Stimulated activated naive CD8-positive, alpha-beta T cell treated with anti-CD3 and anti-CD28 coated beads, Interleukin-15, Interleukin-2, amounts not matched to agents 100 U/mL and 50 U/mL, for 24 hours (primary cell): ENCODE results near the gene TAF1L.
A peak's percentile ranks its signal among the peaks of the same experiment; 100 is the strongest.

ENCODE experiments used
- ATAC-seq: fragments of 150-1000 bp; cut with Tn5 transposase; one replicate; pipeline ENCODE4 v1.10.0; 2021
- DNase-seq: peaks from one replicate; pipeline ENCODE4 v3.0.0; 2021

Gene TAF1L

DNA sequence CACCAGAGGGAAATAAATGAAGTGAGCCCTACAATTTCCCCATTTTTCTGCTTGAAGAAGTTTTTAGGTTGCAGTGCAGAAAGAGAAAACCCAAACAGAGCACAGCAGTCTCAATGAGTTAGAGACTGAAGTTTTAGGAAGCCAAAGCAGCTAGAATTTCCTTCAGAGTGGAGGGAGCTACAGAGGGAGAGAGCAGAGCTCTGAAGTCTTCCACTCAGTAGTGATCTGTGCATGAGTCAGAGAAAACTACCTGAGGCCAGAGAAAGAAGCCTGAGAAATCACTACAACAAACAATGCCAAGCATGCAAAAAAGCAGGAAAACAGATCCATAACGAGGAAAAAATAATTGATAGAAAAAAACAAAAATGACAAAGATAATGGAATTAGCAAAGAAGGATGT lies 44.6 kb downstream of the TAF1L start:
- ATAC-seq, result no peak
- no peak for DNase-seq

DNA sequence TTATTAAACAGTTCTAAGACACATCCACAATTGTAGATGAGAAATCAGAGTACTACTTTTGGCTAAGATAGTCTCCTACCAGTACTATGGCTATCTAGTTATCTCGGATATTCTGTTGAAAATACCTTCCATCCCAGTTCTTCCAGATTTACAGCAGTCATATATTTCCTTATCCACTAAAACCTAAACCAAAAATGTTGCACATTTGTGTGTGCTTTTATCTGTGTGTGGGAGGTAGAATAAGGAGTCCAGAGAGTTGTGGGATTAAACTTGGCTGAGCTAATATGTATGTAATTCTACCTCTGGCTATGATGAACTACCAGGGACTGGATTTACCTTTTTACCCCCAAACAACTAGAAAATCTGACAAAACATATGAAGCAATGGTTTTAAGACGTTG lies 45.0 kb downstream of the TAF1L start:
- DNase-seq (no peak), ATAC-seq (no peak)

DNA sequence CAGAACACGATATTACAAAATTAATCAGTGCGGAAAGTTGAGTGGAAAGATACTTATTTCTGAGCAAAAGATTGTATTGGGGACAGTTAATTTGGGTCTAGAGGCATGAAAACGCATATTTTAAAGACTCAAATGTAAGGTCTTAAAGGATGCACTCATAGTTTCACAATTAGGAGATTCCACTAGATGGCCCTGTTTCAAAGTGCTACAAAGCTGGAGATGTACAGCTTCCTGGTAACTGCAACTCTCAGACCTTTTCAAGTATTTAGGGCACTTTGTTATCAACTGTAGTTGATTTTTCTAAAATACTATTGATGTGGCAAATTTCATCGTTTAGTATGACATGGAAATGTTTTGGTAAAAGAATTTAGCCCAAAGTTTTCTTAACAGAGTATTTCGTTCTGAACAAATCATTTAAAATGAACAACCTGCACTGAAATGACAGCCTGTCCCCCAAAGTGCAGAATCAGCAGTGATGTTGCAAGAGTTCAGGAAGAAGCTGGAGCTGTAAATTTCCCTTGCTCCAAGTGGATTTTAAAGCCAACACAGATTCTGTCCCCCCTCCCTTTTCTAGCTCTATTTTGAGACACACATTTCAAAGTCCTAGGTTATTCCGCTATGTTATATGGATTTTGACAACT lies 46.3 kb downstream of the TAF1L start:
- ATAC-seq (peak; percentile 66), DNase-seq (no peak)

DNA sequence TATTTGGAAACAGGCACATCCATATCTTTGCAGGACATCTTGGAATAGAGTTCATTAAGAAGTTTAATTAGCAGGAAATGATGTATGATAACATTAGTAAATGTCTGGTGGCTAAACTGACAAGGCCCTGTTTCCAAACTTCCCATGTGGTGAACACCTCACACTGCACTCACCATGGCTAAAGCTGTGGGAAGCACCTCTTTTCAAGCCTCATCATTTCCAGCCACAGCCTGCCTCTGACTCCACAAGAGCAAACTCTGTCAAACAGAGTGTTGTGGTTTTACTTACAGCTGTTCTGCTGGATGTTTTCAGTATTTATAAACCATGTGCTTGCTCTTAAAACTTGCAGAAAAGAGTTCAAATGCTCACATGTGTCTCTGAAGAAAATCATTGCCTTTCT lies 47.6 kb downstream of the TAF1L start:
- ATAC-seq, result peak; percentile 91

DNA sequence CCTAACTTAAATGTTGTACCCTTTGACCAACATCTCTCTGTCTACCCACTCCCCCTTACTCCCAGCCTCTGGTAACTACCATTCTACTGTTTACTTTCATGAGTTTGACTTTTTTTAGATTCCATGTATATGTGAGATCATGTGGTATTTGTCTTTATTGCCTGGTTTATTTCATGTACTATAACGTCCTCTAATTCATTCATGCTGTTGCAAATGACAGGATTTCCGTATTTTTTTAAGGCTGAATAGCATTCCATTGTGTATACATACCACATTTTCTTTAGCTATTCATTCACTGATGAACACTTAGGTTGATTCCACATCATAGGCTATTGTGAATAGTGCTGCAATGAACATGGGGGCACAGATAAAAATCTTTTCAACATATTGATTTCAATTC lies 50.7 kb downstream of the TAF1L start:
- ATAC-seq (no peak), DNase-seq (no peak)

More for the DNA sequence above, 47.6 kb downstream of the TAF1L start:
- peak; percentile 10 for DNase-seq

DNA sequence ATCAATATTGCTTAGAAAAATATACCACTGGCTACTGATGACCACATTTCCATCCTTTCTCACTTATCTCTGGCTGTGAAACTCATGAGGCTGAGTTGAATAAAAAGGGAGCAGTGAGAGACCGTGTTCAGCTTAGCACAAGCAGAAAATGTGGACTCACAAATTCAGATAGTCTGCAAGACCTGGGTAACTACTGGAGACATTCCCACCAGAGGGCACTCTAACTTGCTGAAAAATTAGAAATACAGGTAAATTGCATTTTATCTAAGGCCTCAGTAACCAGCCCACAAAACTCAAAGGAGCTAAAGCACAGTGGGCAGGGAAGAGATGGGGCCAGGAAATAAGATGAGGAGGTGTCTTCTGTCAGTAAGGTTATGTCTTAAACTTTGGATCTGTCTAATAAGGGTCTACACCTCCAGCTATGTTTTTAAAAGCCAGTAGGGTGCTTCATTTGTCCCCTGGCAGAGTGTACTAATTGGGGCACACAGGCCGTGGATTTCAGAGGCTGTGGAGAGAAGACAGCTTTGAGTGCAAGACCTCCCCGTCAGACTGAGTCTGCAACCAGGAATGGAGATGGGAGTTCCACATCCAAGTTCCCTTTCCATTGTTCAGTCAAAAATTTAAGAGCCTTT lies 53.8 kb downstream of the TAF1L start:
- DNase-seq (no peak), ATAC-seq (peak; percentile 59)

DNA sequence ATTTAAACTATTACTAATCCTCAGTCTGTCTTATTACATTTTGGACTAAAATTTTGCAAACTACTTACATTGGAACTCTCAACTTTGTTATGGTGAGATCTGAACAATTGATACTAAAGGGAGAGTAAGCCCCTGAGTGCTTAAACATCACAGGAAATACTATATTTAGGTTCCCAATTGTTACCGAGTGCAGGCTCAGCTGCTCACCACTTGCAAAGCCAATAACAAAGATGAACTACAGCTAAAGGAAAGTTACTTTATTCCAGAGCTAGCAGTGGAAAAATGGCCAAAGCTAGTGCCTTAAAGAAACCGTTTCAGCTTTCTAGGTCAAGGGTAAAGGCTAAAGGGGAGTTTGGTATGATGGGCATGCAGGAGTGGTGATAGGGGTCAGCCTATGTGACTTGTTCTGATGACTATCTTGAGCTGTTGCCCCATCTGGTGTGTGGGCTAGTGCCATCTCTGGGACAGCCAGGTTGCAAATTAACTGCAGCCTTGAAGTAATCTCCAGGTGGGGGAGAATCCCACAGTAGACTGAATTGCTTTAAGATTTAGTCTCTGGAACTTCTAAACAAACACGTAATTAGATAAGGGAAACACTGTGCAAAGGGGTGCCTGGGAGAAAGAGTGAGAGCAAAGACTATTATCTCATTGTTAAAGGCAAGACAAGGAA lies 54.7 kb downstream of the TAF1L start:
- no peak for ATAC-seq

DNA sequence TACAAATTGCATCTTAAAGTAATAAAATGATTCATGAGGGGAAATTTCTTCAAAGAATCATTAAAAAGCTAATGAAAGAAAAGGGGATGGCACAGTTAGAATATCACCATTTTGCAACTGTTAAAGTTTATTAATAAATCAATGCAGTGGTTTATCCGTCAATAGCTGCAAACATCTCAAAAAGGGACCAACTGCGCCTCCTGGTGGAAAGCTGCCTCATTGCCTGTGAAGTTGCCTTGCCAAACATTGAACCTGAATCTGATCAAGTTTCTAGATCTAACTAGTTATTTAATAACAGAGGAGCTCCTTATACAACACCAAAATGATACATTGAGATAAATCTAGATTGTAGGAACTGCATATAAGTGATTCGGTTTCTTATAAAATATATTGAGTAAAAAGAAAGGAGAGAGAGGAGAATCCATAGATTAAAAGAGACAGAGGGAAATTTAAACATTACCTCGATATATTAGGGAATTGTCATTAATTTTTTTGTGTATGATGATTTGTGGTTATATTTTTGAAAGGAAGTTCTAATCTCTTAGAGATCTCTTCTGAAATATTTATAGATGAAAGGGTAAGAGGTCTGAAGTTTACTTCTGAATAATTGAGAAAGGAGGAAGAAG lies 55.6 kb downstream of the TAF1L start:
- DNase-seq (peak; percentile 82), ATAC-seq (no peak)

More for the DNA sequence above, 54.7 kb downstream of the TAF1L start:
- no peak for DNase-seq
